VCaP (cell line): ENCODE data around the gene RGCC.
"Not testable (repeated sequence)": the region's sequence is repeated elsewhere in the genome, so short reads cannot be mapped to it uniquely, and the experiment has no call there.

ENCODE experiments used
- H3K27ac ChIP-seq: fragments of 450-650 bp; 2 replicates; pipeline ENCODE4 v1.5.1; 2017
- CTCF ChIP-seq: fragments of 450-650 bp; conservative IDR thresholded peaks from 2 replicates; pipeline ENCODE4 v1.5.1; 2017; ENCODE audit warnings: mild to moderate bottlenecking, moderate library complexity

Gene RGCC

GRCh38 chr13:41427666-41428065 is 29.7 kb upstream of the RGCC start:
- TF ChIP-seq CTCF = no peak
- H3K27ac ChIP-seq = no peak overlapping the region

DNA sequence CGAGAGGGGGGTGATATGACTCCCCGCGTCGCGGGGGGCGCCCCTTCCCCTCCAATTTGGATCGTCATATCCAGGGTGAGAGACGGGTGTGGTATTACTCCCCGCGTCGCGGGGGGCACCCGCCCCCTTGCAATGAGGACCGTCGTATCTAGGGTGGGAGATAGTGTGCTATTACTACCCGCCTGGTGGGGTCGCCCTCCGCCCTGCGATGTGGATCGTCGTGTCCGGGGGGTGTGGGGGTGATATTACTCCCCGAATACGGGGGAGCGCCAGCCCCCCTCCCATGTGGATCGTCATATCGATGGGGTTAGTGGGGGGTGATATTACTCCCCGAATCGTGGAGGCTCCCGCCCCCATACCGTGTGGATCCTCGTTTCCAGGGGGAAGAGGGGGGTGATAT is 29.2 kb upstream of the RGCC start:
- H3K27ac ChIP-seq = no peak overlapping the region
- no peak for TF ChIP-seq CTCF

GRCh38 chr13:41434030-41434429 is 23.3 kb upstream of the RGCC start:
- H3K27ac ChIP-seq = not testable (repeated sequence)

GRCh38 chr13:41434831-41435520 is 22.4 kb upstream of the RGCC start:
- H3K27ac ChIP-seq = no peak overlapping the region

DNA sequence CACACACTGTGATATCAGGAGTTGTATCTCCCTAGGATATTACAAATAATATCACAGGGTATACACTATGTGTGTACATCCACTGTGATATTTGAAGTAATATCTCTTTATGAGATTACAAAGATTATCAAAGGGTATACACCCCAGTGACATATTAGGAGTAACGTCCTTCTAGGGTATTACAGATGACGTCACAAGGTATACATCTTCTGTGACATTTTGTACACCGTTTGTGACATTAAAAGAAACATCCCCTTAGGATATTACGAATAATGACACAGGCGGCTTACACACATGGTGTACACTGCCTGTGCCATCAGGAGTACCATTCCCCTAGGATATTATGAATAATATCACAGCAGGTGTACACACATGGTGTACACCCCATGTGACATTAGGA is 13.4 kb upstream of the RGCC start:
- TF ChIP-seq CTCF = no peak

More at GRCh38 chr13:41434831-41435520, 22.4 kb upstream of the RGCC start:
- no peak for TF ChIP-seq CTCF

DNA sequence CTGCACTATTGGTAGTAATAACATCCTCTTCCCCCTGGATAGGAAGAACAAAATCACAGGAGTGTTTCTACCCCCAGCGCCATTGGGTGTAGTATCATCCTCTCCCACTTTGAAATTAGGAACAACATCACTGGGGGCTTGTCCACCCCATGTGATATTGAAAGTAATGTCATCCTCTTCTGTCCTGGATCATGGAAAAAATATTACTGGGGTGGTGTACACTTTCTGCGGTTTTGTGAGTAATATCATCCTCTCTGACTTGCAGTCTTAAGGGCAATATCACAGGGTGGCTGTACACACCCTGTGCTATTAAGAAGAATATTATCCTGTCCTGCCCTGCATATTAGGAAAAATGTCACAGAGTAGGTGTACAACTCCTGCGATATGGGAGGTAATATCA is 4.9 kb upstream of the RGCC start:
- no peak for TF ChIP-seq CTCF
- H3K27ac ChIP-seq = no peak overlapping the region

More for the DNA sequence above, 13.4 kb upstream of the RGCC start:
- H3K27ac ChIP-seq = no peak overlapping the region

DNA sequence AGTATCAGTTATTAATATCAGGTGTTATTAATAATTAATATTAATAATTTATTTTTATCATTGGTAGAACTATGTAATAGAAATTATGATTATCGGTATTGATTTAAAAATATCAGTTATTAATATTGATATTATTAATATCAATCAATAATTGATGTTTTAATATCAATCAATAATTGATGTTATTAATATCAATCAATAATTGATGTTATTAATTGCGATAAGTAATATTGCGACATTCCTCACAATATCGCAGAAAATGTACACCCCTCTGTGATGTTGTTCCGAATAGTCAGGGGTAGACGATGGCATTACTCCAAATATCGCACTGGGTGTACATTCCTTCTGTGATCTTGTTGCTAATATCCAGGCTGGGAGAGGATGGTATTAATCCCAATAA is 3.7 kb upstream of the RGCC start:
- TF ChIP-seq CTCF = no peak

GRCh38 chr13:41454170-41454569 is 3.2 kb upstream of the RGCC start:
- H3K27ac ChIP-seq = no peak overlapping the region
- no peak for TF ChIP-seq CTCF

More for the DNA sequence above, 3.7 kb upstream of the RGCC start:
- no peak overlapping the region for H3K27ac ChIP-seq
